HFF-Myc (cell line): ENCODE results near the gene SLC9A8.

Experiments used
- DNase-seq: peaks from one replicate; pipeline ENCODE4 v3.0.0-alpha.2; 2011; ENCODE audit warnings: low read depth; ENCODE audit errors: extremely low read depth
- H3K4me3 ChIP-seq: replicated peaks from 2 replicates; pipeline ENCODE4 v1.5.1; 2011; ENCODE audit warnings: low read depth, mild to moderate bottlenecking, control low read depth, low read length
- CTCF ChIP-seq: IDR thresholded peaks from 2 replicates; pipeline ENCODE4 v1.5.1; 2012; ENCODE audit warnings: mild to moderate bottlenecking, low read depth, low read length, control low read depth; ENCODE audit errors: missing control alignments

Gene SLC9A8

GRCh38 chr20:49825521-49826033, 12.9 kb downstream of the SLC9A8 start:
- DNase-seq = no peak
- H3K4me3 ChIP-seq = no peak overlapping the region
- no peak for TF ChIP-seq CTCF

DNA sequence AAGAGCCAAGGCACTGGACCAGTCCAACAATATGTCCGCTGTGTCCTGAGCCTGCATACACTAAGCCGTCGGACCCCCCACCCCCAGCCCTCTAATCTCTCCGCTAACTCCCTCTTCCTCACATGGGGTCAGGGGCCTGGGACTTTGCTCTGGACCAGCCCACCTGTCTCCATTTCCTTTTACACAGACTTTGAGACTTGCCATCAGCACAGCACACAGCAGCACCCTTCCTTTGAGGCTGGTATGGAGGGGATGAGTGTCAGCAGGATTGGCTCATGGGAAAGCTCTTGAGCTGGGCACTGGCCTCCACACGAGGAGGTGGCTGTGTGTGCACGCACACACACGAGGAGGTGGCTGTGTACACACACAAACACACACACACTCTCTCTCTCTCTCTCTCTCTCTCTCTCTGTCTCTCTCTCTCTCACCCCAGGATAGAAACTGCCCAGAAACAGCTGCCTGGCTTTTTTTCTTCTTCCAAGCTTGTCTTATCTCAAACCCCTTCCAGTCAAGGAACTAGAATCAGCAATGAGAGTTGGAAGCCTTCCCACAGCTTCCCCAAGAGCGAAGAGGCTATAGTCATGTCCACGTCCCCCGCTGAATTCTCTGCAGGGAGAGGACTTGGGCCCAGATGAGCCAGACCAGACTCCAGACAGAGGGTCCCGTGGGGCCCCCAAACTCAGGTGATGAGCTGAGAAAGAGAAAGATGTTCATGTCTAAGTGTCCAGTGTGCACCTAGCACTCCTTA, 18.6 kb downstream of the SLC9A8 start:
- no peak overlapping the region for H3K4me3 ChIP-seq
- no peak for DNase-seq
- no peak for TF ChIP-seq CTCF

GRCh38 chr20:49831770-49832631, 19.4 kb downstream of the SLC9A8 start:
- H3K4me3 ChIP-seq = no peak overlapping the region
- no peak for DNase-seq
- no peak for TF ChIP-seq CTCF

DNA sequence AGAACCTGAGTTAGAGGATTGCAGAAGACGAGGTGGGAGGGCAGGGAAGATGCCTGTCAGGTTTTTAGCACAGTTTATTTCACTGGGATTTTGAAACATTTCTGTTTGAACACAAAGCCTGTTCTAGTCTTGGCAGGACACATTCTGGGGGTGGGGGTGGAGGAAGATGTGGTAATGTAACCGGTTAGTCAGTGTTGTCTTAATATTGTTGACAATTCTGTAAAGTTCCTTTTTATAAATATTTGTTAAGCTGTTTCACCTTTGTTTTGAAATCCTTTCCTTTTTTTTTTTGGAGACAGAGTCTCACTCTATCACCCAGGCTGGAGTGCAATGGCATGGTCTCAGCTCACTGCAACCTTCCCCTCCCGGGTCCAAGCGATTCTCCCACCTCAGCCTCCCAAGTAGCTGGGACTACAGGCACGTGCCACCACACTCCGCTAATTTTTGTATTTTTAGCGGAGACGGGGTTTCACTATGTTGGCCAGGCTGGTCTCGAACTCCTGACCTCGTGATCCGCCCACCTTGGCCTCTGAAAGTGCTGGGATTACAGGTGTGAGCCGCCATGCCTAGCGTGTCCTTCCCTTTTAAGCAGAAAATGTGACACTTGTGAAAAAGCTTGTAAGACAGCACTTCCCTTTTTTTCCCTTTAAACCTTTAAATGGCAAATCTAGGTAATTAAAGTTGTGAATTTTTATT, 20.2 kb downstream of the SLC9A8 start:
- DNase-seq = no peak
- no peak for TF ChIP-seq CTCF
- H3K4me3 ChIP-seq = no peak overlapping the region

DNA sequence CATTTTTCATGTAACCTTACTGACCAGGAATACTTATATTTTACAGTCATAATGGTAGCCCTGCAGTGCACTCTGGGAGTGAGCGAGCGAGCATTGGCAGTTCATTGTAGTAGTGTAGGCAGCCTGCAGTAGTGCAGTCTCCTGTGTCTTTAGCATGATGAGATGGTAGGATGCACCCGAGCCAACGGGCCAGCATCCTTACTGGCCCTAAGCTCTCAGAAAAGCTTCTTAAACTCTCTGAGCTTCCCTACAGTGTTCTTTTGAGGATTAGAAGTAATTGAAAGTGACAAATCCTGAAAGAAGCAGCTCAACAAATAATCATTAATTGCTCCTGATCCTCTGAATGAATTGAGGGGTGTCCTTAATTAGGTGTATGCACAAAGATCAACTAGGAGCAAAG, 20.9 kb downstream of the SLC9A8 start:
- no peak for TF ChIP-seq CTCF
- no peak for DNase-seq
- H3K4me3 ChIP-seq = no peak overlapping the region

GRCh38 chr20:49835031-49835430, 22.4 kb downstream of the SLC9A8 start:
- no peak for DNase-seq
- no peak for TF ChIP-seq CTCF
- no peak overlapping the region for H3K4me3 ChIP-seq
